Uterus (tissue), 4 donors: ENCODE data around the gene BCO2. TPM values are rescaled to one million over a fixed set of nuclear protein-coding genes. Genes with fewer than 3 reads are reported as not detected.

Source experiments
- DNase-seq, 2 donors: peaks; one replicate each; pipeline ENCODE4 v3.0.0-alpha.2; 2019 to 2020
- H3K27ac ChIP-seq, 2 donors: fragments of 200-600 bp; sonication (generic); 1 replicate in 1 of 2; 2 replicates in 1 of 2; pipeline ENCODE4 v1.5.1; 2016 to 2018
- H3K27me3 ChIP-seq, 2 donors: fragments of 200-600 bp; sonication (generic); one replicate each; pipeline ENCODE4 v1.5.1; 2018 to 2019; ENCODE audit warnings: control low read depth in 1 of 2
- H3K36me3 ChIP-seq, 2 donors: fragments of 200-600 bp; sonication (generic); one replicate each; pipeline ENCODE4 v1.5.1; 2019; ENCODE audit warnings: control low read depth in 1 of 2
- H3K4me1 ChIP-seq, 2 donors: fragments of 200-600 bp; sonication (generic); one replicate each; pipeline ENCODE4 v1.5.1; 2018 to 2019; ENCODE audit warnings: control low read depth in 1 of 2
- H3K4me3 ChIP-seq, 2 donors: fragments of 200-600 bp; sonication (generic); 1 replicate in 1 of 2; 2 replicates in 1 of 2; pipeline ENCODE4 v1.5.1; 2018 to 2019; ENCODE audit warnings: mild to moderate bottlenecking in 1 of 2
- H3K9me3 ChIP-seq, 2 donors: fragments of 200-600 bp; sonication (generic); one replicate each; pipeline ENCODE4 v1.5.1; 2019; ENCODE audit warnings: control low read depth in 1 of 2
- POLR2A ChIP-seq, 2 donors: fragments of 450-650 bp; IDR thresholded peaks; one replicate each; pipeline ENCODE4 v1.6.1; 2016; ENCODE audit warnings: antibody characterized with exemption in 2 of 2, mild to moderate bottlenecking in 1 of 2, moderate library complexity in 1 of 2
- intact Hi-C: fragments of 100-400 bp; cut with DNase I; formaldehyde crosslinking; loops from one replicate; pipeline ENCODE4 v1.15.1; 2023; ENCODE audit warnings: low total_unique reads
- total RNA-seq, 4 donors: library from RNA; depleted of rRNA in 3 of 4; stranded (reverse); fragments of >200 nt in 3 of 4; gene quantifications; one replicate each; pipeline versions ENCODE4 v1.1.0 to v1.2.4, GENCODE V29; 2014 to 2023
- TF ChIP-seq, protein P1 (sequence below), 4 experiments: fragments of 200-600 bp in 2 of 4; fragments of 450-650 bp in 2 of 4; sonication (generic) in 2 of 4; IDR thresholded peaks; one replicate each; pipeline ENCODE4 v1.5.1; 2016 to 2019; ENCODE audit warnings: antibody characterized with exemption in 4 of 4, mild to moderate bottlenecking in 2 of 4, moderate library complexity in 1 of 4
- donor health status: DM: yes; HTN: yes; CAD: no.

BCO2 gene
- total RNA-seq, 4 donors from 2014 or later: 4.6 to 15.3 (median 14.2) TPM

DNA sequence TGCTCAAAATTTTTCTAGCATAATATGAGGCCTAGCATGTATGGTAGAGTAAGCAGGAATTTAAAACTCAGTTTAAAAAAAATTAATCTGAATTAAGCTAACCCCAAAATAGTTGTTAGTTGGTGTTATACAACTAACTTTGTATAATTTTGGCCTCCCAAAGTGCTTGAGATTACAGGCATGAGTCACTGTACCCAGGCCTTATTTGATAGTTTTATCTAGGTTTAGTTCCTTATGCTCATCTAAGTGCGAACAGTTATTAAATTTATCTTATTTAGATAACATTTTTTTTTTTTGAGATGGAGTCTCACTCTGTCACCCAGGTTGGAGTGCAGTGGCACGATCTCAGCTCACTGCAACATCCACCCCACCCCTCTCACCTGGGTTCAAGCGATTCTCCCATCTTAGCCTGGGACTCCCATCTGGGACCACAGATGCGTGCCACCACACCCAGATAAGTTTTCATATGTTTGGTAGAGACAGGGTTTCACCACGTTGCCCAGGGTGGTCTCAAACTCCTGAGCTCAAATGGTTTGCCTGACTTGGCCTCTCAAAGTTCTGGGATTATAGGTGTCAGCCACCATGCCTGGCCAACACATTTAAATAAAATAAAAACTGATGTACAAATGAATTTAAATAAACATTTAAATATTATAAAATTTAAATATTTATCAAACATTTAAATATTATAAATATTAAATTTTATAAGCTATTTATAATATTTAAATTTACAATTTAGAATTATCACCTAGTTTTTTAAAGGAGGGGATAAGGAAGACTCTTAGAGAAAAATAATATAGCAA lies 19.0 kb upstream of the BCO2 start:
- H3K36me3 ChIP-seq: no peaks in the 10 kb centered on the region
- H3K4me1 ChIP-seq: no peaks in the 10 kb centered on the region
- no peaks in the 10 kb centered on the region for H3K27me3 ChIP-seq
- H3K9me3 ChIP-seq: no peaks in the 10 kb centered on the region
- no peak overlapping the region for H3K27ac ChIP-seq
- TF ChIP-seq POLR2A (IDR thresholded peaks at IDR 0.05): no peak
- TF ChIP-seq, protein P1, sequence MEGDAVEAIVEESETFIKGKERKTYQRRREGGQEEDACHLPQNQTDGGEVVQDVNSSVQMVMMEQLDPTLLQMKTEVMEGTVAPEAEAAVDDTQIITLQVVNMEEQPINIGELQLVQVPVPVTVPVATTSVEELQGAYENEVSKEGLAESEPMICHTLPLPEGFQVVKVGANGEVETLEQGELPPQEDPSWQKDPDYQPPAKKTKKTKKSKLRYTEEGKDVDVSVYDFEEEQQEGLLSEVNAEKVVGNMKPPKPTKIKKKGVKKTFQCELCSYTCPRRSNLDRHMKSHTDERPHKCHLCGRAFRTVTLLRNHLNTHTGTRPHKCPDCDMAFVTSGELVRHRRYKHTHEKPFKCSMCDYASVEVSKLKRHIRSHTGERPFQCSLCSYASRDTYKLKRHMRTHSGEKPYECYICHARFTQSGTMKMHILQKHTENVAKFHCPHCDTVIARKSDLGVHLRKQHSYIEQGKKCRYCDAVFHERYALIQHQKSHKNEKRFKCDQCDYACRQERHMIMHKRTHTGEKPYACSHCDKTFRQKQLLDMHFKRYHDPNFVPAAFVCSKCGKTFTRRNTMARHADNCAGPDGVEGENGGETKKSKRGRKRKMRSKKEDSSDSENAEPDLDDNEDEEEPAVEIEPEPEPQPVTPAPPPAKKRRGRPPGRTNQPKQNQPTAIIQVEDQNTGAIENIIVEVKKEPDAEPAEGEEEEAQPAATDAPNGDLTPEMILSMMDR (IDR thresholded peaks at IDR 0.05): no peak
- H3K4me3 ChIP-seq: no peak overlapping the region
- no peak for DNase-seq
- intact Hi-C loops: no loop called here

DNA sequence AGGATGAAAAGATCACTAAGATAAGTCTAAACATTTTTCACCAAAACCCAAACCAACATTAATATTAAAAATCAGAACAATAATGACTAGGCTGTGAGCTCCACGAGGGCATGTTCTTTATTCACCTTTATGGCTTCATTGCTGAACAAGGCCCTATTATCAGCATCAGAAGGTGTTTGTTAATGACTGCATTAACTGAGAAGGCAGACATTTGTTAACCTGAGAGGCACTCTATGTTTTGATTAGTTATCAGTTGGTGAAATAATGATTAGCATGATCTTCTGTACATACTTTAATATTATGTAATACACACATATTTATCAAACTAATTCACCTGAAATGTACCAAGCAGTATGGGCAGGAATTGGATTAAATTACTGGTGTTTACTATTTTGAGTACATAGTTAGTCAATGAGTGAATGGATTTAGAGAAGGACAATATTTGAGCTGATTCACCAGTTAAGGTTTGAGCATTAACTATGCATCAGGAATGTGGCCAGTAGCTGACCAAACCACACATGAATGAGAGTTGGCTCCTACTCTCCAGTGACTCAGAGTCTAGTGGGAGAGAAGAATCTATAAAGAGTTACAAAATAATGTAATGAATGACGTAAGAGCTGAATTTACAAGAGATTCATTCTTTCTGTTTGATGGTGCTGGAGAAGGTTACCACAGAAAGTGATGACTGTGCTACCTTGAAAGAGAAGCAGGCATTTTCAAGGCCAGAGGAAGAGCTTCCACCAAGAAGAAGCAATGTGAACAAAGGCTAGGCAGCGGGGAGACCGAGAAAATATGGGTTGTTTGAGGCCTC lies 18.2 kb upstream of the BCO2 start:
- TF ChIP-seq POLR2A (IDR thresholded peaks at IDR 0.05): no peak
- TF ChIP-seq, protein P1 (IDR thresholded peaks at IDR 0.05): no peak
- no peak overlapping the region for H3K4me3 ChIP-seq
- H3K4me1 ChIP-seq: no peaks in the 10 kb centered on the region
- H3K27me3 ChIP-seq: no peaks in the 10 kb centered on the region
- H3K36me3 ChIP-seq: no peaks in the 10 kb centered on the region
- H3K9me3 ChIP-seq: no peaks in the 10 kb centered on the region
- intact Hi-C loops: no loop called here
- H3K27ac ChIP-seq: no peak overlapping the region
- DNase-seq: no peak

DNA sequence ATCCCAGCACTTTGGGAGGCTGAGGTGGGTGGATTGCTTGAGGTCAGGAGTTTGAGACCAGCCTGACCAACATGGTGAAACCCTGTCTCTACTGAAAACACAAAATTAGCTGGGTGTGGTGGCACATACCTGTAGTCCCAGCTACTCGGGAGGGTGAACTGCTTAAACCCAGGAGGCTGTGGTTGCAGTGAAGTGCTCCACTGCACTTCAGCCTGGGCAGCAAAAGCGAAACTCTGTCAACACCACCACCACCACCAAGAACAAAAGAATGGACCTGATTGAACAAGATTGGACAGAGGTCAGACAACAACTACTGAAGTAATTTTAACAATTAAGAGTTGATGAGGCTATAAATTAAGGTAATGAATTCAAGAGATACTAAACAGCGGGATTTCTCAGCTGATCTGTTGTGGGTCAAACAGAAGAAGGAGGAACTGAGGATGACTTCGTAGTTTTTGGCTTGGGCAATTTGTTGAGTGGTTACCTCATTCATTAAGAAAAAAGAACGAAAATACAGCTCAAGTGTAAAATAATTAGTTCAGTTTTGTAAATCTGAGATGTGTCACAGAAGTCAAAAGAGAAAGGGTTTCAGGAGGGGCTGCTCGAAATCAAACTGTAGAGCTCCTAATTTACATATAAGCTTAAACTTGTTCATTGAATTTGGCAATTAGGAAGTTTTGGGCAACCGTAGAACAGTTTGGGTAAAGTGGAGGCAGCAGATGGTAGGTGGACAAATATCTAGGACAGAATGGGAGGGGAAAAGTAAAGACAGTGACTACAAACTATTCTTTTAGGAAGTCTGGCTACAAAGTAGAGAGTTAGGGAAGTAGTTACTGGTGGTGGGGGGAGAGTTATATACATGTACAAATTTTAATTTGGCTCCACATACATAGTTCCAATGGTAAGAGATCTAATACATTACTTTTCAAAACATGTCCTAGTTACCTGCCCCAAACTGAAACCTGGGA lies 15.9 kb upstream of the BCO2 start:
- Histone ChIP-seq H3K36me3 (no peaks in the 10 kb centered on the region), H3K4me1 (no peaks in the 10 kb centered on the region), H3K4me3 (no peak overlapping the region), H3K27ac (no peak overlapping the region), H3K9me3 (no peaks in the 10 kb centered on the region), H3K27me3 (no peaks in the 10 kb centered on the region)
- TF ChIP-seq, protein P1 (IDR thresholded peaks at IDR 0.05): no peak
- TF ChIP-seq POLR2A (IDR thresholded peaks at IDR 0.05): no peak
- no peak for DNase-seq
- intact Hi-C loops: no loop called here

DNA sequence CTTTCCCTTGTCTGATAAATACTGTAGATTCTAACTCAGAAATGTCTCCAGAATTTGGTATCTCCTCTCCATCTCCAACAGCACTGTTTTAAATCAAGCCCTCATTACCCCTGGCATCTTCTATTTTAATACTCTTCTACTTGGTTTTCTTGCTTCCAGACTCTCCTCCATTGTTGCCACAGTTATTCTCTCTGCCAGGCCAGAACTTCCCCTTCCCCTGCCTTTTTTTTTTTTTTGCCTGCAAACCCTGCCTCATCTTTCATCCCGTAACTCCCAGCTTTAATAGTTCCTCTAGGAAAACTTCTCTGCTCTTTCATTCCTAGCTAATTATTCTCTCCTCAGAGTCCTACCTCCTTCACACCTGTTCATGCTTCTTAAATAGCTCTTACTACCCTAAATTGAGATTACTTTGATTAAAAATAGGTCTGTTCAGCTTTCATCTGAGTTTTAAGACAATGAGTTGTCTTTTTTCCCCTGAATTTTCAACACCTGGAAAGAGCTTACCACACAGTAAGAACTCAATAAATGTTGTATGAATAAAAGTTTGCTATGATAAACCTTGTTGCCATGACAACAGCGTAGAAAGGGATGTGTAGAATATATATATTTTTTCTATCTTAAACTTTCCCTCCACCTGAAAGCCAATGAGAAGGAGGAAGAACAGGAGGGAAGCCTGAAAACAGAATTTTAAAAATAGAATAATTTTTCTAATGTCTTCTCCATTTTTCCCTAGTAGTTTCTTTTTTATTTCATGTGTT lies 15.0 kb upstream of the BCO2 start:
- H3K9me3 ChIP-seq: no peaks in the 10 kb centered on the region
- no peak for TF ChIP-seq POLR2A (IDR thresholded peaks at IDR 0.05)
- TF ChIP-seq, protein P1 (IDR thresholded peaks at IDR 0.05): no peak
- H3K27me3 ChIP-seq: no peaks in the 10 kb centered on the region
- DNase-seq: no peak
- H3K27ac ChIP-seq: no peak overlapping the region
- no peaks in the 10 kb centered on the region for H3K4me1 ChIP-seq
- H3K4me3 ChIP-seq: no peak overlapping the region
- intact Hi-C loops: no loop called here
- H3K36me3 ChIP-seq: no peaks in the 10 kb centered on the region
